ENCODE results near the gene ZDHHC7.
"Not testable (repeated sequence)": the region's sequence is repeated elsewhere in the genome, so short reads cannot be mapped to it uniquely, and the experiment has no call there.

Gene ZDHHC7, protein sequence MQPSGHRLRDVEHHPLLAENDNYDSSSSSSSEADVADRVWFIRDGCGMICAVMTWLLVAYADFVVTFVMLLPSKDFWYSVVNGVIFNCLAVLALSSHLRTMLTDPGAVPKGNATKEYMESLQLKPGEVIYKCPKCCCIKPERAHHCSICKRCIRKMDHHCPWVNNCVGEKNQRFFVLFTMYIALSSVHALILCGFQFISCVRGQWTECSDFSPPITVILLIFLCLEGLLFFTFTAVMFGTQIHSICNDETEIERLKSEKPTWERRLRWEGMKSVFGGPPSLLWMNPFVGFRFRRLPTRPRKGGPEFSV

GRCh38 chr16:85010931-85011845 lies at the start of gene ZDHHC7:
ZDHHC7 (minus strand) TSS chr16:85011535; CDS start chr16:84990618, 20,917 bp downstream.
- DNase-seq: peak; percentile 86 to 88

- DNase-seq: no peak
Observed at GRCh38 chr16:85058909-85059308, 47.6 kb upstream of the ZDHHC7 start.

DNA sequence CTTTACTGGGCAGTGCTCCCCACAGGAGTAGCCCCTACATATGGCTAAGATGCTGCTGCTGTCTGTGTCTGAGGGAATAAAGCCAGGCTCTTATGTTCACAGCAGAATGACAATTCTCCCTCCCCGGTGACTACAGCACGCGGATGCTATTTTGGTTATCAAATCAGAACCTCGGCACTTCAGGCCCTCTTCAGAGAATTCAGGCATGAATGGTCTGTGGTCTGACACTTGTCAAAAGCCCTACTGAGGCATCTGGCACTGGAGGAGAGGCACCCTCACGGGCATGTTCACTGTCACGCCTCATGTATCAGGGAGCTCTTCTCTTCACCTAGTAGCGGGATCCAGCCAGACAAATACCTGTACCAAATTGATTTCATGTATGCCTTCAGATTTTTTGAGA lies 46.6 kb upstream of the ZDHHC7 start:
- no peak for DNase-seq

DNA sequence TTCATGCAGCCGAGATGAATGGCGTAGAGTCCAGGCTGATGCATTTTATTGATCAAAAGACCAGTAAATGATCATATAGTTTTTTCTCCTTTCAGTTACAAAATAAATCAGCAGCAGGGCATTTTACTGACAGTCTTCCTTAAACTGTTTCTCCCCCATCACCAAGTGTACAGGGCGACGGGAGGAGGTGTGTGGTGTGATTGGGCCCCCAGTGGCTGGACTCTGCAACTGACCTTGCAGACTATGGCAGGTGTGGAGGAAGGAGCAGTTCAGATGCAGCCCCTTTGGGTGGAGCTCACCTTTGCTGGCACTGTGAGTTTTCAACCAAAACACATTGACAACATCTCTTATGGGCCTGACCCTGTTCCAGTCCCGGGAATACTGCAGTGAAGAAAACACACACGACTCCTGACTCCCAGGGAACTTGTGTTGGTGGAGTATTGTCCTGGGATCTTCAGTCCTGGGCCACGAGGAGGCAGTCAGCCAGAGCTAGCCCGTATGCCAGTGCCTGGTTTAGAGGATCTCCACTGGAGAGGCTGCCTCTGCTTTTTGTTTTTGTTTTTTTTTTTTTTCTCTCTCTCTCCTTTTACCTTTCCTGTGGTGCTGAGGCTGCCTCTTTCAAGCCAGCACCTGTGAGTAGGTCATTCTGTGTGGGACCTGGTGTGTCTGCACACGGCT lies 46.0 kb upstream of the ZDHHC7 start:
- DNase-seq: no peak

- DNase-seq: peak; percentile 10 to 23
Observed at GRCh38 chr16:85056211-85056748, 44.9 kb upstream of the ZDHHC7 start.

DNA sequence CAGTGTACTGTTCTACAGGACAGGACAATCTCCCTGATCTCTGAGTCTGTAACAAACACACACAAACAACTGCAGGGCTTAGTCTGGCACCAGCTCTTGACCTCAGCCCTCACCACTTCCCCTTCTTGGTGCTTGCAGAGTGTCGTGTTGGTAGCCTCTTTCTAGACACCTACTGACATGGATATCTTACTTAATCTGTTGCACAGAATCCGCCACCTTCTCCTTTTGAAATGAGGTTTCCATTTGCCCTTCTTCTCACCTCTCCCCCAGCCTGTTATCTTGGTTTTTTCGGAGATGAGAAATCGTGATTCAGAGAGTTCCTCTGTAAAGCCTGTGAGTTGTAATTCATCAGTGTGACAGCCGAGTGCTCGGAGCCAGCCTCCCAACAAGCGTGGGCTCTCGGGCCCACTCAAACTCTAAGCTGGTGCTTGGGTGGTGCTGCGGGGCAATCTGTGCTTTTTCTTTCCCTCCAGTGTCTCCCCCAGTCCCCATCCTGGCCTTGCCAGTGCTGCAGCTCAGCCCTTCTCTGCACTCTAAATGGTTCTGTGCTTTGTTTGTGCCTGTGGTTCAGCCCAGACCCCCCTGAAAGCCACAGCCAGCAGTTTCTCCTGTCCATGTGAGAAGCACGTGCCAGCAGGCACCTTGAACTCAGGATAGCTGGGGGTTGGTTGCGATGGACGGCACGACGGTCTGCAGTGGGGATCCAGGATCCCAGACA lies 44.3 kb upstream of the ZDHHC7 start:
- DNase-seq: peak; percentile 86 to 87

DNA sequence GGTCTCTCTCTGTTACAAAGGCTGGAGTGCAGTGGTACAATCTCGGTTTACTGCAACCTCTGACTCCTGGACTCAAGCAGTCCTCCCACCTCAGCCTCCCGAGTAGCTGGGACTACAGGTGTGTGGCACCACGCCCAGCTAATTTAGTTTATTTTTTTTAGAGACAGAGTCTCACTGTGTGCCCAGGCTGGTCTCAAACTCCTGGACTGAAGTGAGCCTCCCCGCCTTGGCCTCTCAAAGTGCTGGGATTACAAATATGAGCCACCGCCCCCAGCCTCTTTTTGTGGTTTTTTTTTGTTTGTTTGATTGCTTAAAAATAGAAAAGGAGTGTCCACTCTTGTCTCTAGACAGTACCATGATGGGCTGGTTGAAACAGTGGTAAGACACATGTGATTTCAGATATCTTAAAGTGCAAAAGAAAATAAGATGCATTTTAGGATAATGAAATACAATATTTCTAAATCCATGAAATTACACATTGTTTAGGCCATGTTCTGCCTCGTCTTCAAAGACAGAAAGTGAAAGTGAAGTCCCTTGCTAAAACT lies 43.7 kb upstream of the ZDHHC7 start:
- DNase-seq: no peak

DNA sequence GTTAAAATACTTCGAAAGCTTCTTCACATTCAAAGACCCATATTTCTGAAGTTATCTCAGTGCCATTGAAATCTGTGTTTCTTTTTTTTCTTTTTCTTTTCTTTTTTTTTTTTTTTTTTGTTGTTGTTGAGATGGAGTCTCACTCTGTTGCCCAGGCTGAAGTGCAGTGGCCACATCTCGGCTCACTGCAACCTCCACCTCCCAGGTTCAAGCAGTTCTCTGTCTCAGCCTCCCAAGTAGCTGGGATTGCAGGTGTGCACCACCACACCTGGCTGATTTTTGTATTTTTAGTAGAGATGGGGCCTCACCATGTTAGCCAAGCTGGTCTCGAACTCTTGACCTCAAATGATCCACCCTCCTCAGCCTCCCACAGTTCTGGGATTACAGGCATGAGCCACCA lies 43.0 kb upstream of the ZDHHC7 start:
- DNase-seq: not testable (repeated sequence)

DNA sequence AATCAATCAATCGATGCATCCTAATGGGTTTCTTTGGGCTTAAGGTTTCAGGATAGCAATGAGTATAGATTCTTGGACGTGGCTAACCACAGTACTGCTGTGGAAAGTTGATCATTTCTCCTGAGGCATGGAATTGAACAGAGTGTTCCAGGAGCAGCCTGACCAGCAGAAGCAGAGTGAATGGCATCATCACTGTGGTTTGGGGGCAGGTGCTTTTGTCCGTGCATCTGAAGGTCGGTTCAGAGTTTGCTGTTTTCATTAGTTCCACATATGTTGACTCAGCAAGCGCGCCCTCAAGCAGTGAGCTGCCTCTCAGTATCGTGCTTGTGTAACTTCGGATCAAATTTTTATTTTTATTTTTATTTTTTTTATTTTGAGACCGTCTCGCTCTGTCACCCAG lies 41.2 kb upstream of the ZDHHC7 start:
- no peak for DNase-seq

DNA sequence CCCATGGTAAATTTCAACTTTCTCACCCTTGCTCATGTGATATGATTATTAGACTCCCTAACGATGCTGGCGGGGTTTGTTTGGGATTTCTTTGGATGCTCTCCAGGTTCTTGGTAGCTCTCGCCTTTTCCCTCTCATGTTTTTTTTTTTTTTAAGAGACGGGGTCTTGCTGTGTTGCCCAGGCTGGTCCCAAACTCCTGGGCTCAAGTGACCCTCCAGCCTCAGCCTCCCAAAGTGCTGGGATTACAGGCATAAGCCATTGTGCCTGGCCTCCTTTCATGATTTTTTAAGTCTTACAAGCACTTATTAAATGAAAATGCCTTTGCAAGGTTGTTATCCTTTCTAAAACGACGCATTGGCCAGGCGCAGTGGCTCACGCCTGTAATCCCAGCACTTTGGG lies 40.3 kb upstream of the ZDHHC7 start:
- no peak for DNase-seq

GRCh38 chr16:85051067-85051581 lies 39.8 kb upstream of the ZDHHC7 start:
- DNase-seq: no peak

DNA sequence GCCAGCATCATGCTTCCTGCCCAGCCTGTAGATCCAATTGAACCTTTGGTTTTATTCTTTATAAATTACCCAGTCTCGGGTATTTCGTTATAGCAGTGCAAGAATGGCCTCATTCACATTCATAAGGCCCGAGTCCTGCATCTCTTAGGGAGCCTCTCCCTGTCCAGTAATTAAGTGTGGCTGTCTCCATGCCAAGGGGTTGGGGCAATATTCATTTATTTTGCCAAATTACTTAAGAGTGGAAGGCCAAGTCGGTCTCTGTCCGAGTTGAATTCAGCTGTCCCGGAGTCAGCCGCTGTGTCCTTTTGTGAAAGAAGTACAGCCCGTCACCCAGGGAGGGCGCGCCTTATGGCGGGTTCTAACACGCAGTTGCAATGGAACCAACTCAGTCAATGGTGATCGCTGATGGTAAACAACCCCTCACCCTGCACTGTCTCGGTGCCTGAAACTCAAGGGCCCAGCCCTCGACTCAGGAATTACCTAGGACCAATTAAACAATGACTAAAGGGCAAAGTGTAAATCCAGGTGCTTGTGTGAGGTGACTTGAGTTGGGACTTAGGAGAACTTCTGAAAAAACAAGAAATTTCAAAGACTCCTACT lies 38.5 kb upstream of the ZDHHC7 start:
- DNase-seq: no peak

GRCh38 chr16:85048921-85049562 lies 37.7 kb upstream of the ZDHHC7 start:
- DNase-seq: no peak

GRCh38 chr16:85047867-85048455 lies 36.6 kb upstream of the ZDHHC7 start:
- no peak for DNase-seq

DNA sequence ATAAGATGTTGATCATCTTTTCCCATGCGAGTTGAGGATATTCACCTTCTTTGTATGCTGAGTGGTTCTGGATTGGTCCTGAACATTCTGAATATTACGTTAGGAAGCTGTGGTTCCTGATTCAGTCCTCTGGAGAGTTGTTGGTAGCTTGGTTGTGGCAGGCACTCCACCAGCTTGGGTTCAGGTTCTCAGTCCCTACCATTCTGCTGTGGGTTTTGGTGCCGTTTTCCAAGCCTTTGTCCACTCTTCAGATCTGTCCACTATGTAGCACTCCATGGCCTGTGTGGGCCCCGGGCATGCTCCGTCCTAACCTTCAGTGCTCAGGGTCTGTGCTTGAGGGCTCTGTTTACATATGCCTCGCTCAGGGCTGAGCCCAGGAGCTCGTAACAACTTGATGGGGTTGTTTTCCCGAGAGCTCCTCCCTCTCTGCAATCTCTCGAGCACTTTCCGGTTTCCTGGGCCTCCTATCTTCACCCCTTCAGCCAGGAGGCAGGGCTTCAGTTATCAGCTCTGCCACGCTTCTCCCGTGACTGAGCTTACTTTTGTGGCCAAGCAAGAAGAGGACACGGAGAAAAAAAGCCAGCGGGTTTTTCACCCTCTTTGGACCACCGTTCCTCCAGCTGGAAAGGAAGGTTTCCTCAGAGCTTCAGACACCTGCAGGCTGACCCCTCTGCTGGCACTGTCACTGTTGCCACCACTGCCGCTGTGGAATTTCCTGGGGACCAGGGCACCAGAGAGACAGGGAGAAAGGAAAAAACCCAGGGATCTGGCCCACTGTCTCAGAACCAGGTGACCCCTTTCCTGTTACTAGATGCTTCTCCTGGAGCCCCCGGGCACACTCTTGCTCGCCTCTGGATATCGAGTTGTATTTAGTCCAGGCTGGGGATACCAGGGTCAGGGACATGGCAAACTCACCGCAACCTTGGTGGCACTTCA lies 35.9 kb upstream of the ZDHHC7 start:
- no peak for DNase-seq

GRCh38 chr16:85046472-85046916 lies 35.2 kb upstream of the ZDHHC7 start:
- DNase-seq: peak in 1 of 2 donors; percentile 36

DNA sequence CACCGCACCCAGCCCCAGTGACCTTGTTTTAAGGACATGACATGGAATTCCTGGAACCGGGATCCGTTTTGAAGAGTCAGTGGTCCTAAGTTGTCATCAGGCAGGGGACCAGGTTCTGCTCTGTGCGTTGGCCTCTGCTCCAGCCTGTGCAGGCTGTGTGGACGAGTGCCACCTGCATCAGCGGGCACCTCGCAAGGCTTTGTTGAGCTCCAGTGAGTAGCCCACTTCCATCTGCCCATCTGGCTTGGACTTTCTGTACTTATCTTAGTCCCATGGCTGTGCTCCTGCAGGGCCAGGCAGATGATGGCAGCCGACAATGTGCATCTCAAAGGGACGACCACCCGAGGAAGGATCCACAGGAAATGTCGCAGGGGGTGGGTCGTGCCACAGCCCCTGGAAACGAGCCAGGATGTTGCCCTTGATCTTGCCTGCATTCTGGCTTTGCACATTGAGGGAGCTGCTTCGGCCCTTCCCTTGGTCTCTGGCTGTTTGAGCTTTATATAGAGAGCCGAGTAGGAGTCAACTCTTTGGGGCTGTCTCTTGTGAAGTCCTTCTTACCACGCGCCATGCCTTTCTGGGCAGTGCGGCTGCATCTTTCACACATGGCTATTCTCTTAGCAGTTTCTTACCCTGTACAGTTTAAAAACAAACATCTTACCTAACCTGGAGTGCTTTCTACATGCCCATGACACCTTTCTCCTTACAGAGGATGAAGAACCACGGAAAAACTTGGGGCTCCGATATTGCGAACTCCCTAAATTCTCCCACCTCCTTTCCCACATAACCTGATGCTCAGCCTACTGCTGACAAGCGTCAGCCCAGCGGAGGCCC lies 34.5 kb upstream of the ZDHHC7 start:
- DNase-seq: no peak

GRCh38 chr16:85045077-85045476 lies 33.7 kb upstream of the ZDHHC7 start:
- no peak for DNase-seq
